HEK293 (cell line): ENCODE data around the gene RGS14.
A peak's percentile ranks its signal among the peaks of the same experiment; 100 is the strongest.

Source experiments
- KLF9 ChIP-seq: fragments of 450-650 bp; formaldehyde crosslinking; IDR thresholded peaks from 2 replicates; pipeline ENCODE4 v1.5.1; 2016; ENCODE audit warnings: missing biosample characterization, missing genetic modification characterization, low read depth
- MEIS1 ChIP-seq: sonication (generic); formaldehyde crosslinking; IDR thresholded peaks from 2 replicates; pipeline ENCODE4 v1.8.1; 2022; ENCODE audit warnings: missing genetic modification reagents, mild to moderate bottlenecking, borderline replicate concordance
- MZF1 ChIP-seq: fragments of 450-650 bp; formaldehyde crosslinking; IDR thresholded peaks from 2 replicates; pipeline ENCODE4 v1.5.1; 2017; ENCODE audit warnings: missing biosample characterization, missing genetic modification characterization, borderline replicate concordance
- OSR2 ChIP-seq: fragments of 450-650 bp; formaldehyde crosslinking; IDR thresholded peaks from 2 replicates; pipeline ENCODE4 v1.5.1; 2016; ENCODE audit warnings: missing biosample characterization, missing genetic modification characterization
- PRDM6 ChIP-seq: fragments of 450-650 bp; formaldehyde crosslinking; IDR thresholded peaks from 2 replicates; pipeline ENCODE4 v1.5.1; 2017; ENCODE audit warnings: missing biosample characterization, missing genetic modification characterization
- SALL2 ChIP-seq: fragments of 450-650 bp; formaldehyde crosslinking; IDR thresholded peaks from 2 replicates; pipeline ENCODE4 v1.5.0; 2017; ENCODE audit warnings: missing biosample characterization, mild to moderate bottlenecking, missing genetic modification characterization, borderline replicate concordance
- SCRT2 ChIP-seq: fragments of 450-650 bp; formaldehyde crosslinking; IDR thresholded peaks from 2 replicates; pipeline ENCODE4 v1.5.1; 2016; ENCODE audit warnings: missing biosample characterization, missing genetic modification characterization
- ZBTB10 ChIP-seq: fragments of 450-650 bp; formaldehyde crosslinking; IDR thresholded peaks from 2 replicates; pipeline ENCODE4 v1.5.1; 2016; ENCODE audit warnings: missing biosample characterization, missing genetic modification characterization
- ZBTB26 ChIP-seq: fragments of 450-650 bp; formaldehyde crosslinking; optimal IDR thresholded peaks from 2 replicates; pipeline ENCODE3; 2016; ENCODE audit warnings: missing biosample characterization, mild to moderate bottlenecking, missing genetic modification characterization
- ZBTB48 ChIP-seq: fragments of 450-650 bp; formaldehyde crosslinking; IDR thresholded peaks from 2 replicates; pipeline ENCODE4 v1.5.1; 2016; ENCODE audit warnings: missing biosample characterization, missing genetic modification characterization
- ZFP3 ChIP-seq: fragments of 450-650 bp; formaldehyde crosslinking; IDR thresholded peaks from 2 replicates; pipeline ENCODE4 v1.5.1; 2016; ENCODE audit warnings: low read depth, missing biosample characterization, missing genetic modification characterization
- ZFP37 ChIP-seq: fragments of 450-650 bp; formaldehyde crosslinking; IDR thresholded peaks from 2 replicates; pipeline ENCODE4 v1.5.1; 2016; ENCODE audit warnings: missing biosample characterization, missing genetic modification characterization
- ZNF112 ChIP-seq: fragments of 450-650 bp; formaldehyde crosslinking; IDR thresholded peaks from 2 replicates; pipeline ENCODE4 v1.5.0; 2017; ENCODE audit warnings: missing biosample characterization, missing genetic modification characterization
- ZNF121 ChIP-seq: fragments of 450-650 bp; formaldehyde crosslinking; IDR thresholded peaks from 2 replicates; pipeline ENCODE4 v1.5.1; 2016; ENCODE audit warnings: missing biosample characterization, missing genetic modification characterization
- ZNF157 ChIP-seq: fragments of 450-650 bp; formaldehyde crosslinking; IDR thresholded peaks from 2 replicates; pipeline ENCODE4 v1.5.1; 2016; ENCODE audit warnings: missing biosample characterization, missing genetic modification characterization
- ZNF202 ChIP-seq: fragments of 450-650 bp; formaldehyde crosslinking; IDR thresholded peaks from 2 replicates; pipeline ENCODE4 v1.5.1; 2016; ENCODE audit warnings: missing biosample characterization, missing genetic modification characterization, borderline replicate concordance
- ZNF211 ChIP-seq: fragments of 450-650 bp; formaldehyde crosslinking; IDR thresholded peaks from 2 replicates; pipeline ENCODE4 v1.5.1; 2016; ENCODE audit warnings: low read depth, missing biosample characterization, missing genetic modification characterization
- ZNF292 ChIP-seq: fragments of 450-650 bp; formaldehyde crosslinking; IDR thresholded peaks from 2 replicates; pipeline ENCODE4 v1.5.1; 2016; ENCODE audit warnings: low read depth, missing biosample characterization, missing genetic modification characterization, borderline replicate concordance
- ZNF324 ChIP-seq: fragments of 450-650 bp; formaldehyde crosslinking; IDR thresholded peaks from 2 replicates; pipeline ENCODE4 v1.5.1; 2016; ENCODE audit warnings: missing biosample characterization, missing genetic modification characterization
- ZNF37A ChIP-seq: fragments of 450-650 bp; IDR thresholded peaks from 2 replicates; pipeline ENCODE4 v1.5.1; 2018; ENCODE audit warnings: missing biosample characterization, missing genetic modification characterization
- ZNF423 ChIP-seq: fragments of 450-650 bp; formaldehyde crosslinking; IDR thresholded peaks from 2 replicates; pipeline ENCODE4 v1.5.1; 2016; ENCODE audit warnings: missing biosample characterization, missing genetic modification characterization
- ZNF426 ChIP-seq: fragments of 450-650 bp; formaldehyde crosslinking; IDR thresholded peaks from 2 replicates; pipeline ENCODE4 v1.5.1; 2017; ENCODE audit warnings: missing biosample characterization, missing genetic modification characterization, mild to moderate bottlenecking, inconsistent platforms, moderate library complexity
- ZNF530 ChIP-seq: fragments of 450-650 bp; formaldehyde crosslinking; IDR thresholded peaks from 2 replicates; pipeline ENCODE4 v1.5.1; 2016; ENCODE audit warnings: low read depth, missing biosample characterization, missing genetic modification characterization
- ZNF555 ChIP-seq: fragments of 450-650 bp; formaldehyde crosslinking; conservative IDR thresholded peaks from 2 replicates; pipeline ENCODE4 v1.5.1; 2017; ENCODE audit warnings: missing biosample characterization, mild to moderate bottlenecking, missing genetic modification characterization, inconsistent platforms
- ZNF629 ChIP-seq: fragments of 450-650 bp; formaldehyde crosslinking; IDR thresholded peaks from 2 replicates; pipeline ENCODE4 v1.5.1; 2017; ENCODE audit warnings: missing biosample characterization, missing genetic modification characterization
- ZNF639 ChIP-seq: fragments of 450-650 bp; formaldehyde crosslinking; IDR thresholded peaks from 2 replicates; pipeline ENCODE4 v1.5.1; 2016; ENCODE audit warnings: missing biosample characterization, missing genetic modification characterization
- ZNF707 ChIP-seq: fragments of 450-650 bp; formaldehyde crosslinking; IDR thresholded peaks from 2 replicates; pipeline ENCODE4 v1.5.1; 2016; ENCODE audit warnings: missing biosample characterization, missing genetic modification characterization
- ZSCAN16 ChIP-seq: fragments of 450-650 bp; formaldehyde crosslinking; IDR thresholded peaks from 2 replicates; pipeline ENCODE4 v1.5.1; 2016; ENCODE audit warnings: missing biosample characterization, missing genetic modification characterization
- ZSCAN18 ChIP-seq: fragments of 450-650 bp; formaldehyde crosslinking; IDR thresholded peaks from 2 replicates; pipeline ENCODE4 v1.5.1; 2016; ENCODE audit warnings: missing biosample characterization, missing genetic modification characterization
- ZSCAN4 ChIP-seq: fragments of 450-650 bp; formaldehyde crosslinking; IDR thresholded peaks from 2 replicates; pipeline ENCODE4 v1.5.1; 2017; ENCODE audit warnings: missing biosample characterization, missing genetic modification characterization

Gene RGS14

GRCh38 chr5:177311723-177312648, 45.7 kb upstream of the RGS14 start, which contains the start of gene MXD3 (continued):
- TF ChIP-seq PRDM6 (tag by site-specific recombination) (no peak), ZFP3 (tag by site-specific recombination) (no peak), SALL2 (tag by site-specific recombination) (no peak), ZNF707 (no peak), MZF1 (tag by site-specific recombination) (no peak), OSR2 (tag by site-specific recombination) (0 out of 2 replicates have a peak, but pooled peaks have one; percentile 9), ZSCAN18 (tag by site-specific recombination) (no peak), ZBTB10 (tag by site-specific recombination) (peak; percentile 90), ZNF324 (tag by site-specific recombination) (peak; percentile 74), ZFP37 (tag by site-specific recombination) (no peak), ZBTB48 (tag by site-specific recombination) (peak; percentile 90), ZNF423 (peak; percentile 18; the same call in 1 of the 2 replicates), ZNF629 (tag by site-specific recombination) (no peak; the same call in 1 of the 2 replicates), ZNF426 (tag by site-specific recombination) (no peak), ZNF121 (no peak), ZNF530 (tag by site-specific recombination) (no peak), MEIS1 (CRISPR knock-in tag) (no peak), ZNF555 (no peak), ZBTB26 (tag by site-specific recombination) (peak; percentile 41), ZNF37A (tag by site-specific recombination) (no peak), ZNF292 (tag by site-specific recombination) (no peak), ZNF639 (tag by site-specific recombination) (no peak), ZNF112 (tag by site-specific recombination) (no peak), ZSCAN16 (no peak), ZNF202 (tag by site-specific recombination) (no peak), SCRT2 (no peak), ZNF211 (no peak), ZNF157 (tag by site-specific recombination) (no peak), ZSCAN4 (tag by site-specific recombination) (no peak), KLF9 (tag by site-specific recombination) (peak; percentile 94)
